ENCODE measurements around the gene FAAH. TPM values are rescaled to one million over a fixed set of nuclear protein-coding genes. Genes with fewer than 3 reads are reported as not detected.

The FAAH gene
- total and polyA plus RNA-seq, 2 of the 13 experiments (the other 11 are each of a cell fraction or from before 2014, with no cell fraction given), result 5.4 to 11.0 TPM

- Histone ChIP-seq H2AFZ (ENCODE audit: low read length) (no peak overlapping the region), H3K36me3 (replicated peaks in 1 of 2; ENCODE audit: control insufficient read depth in 1 of 2, insufficient read depth in 2 of 2, low read length in 2 of 2) (no peaks in the 10 kb centered on the region), H3K9ac (ENCODE audit: insufficient read depth, low read depth, low read length) (no peak overlapping the region), H3K4me3 (replicated peaks in 1 of 3; ENCODE audit: insufficient read depth in 1 of 3, low read depth in 2 of 3, low read length in 3 of 3) (no peak overlapping the region; a peak in 1 of 6 replicates), H3K79me2 (ENCODE audit: insufficient read depth, low read length) (no peaks in the 10 kb centered on the region), H3K4me2 (ENCODE audit: low read depth, low read length) (peak overlapping the region; percentile 37), H3K27me3 (ENCODE audit: control insufficient read depth in 1 of 2, insufficient read depth in 2 of 2, low read length in 2 of 2) (peaks cover 7 to 27% of the 10 kb centered on the region in 2 experiments), H3K4me1 (ENCODE audit: insufficient read depth, low read length) (peaks cover 9% of the 10 kb centered on the region; the same call in 1 of the 2 replicates), H3K9me3 (ENCODE audit: low read length) (no peaks in the 10 kb centered on the region), H3K27ac (ENCODE audit: extremely low read length, insufficient read depth, low read length) (no peak overlapping the region), H4K20me1 (ENCODE audit: insufficient read depth, low read length) (0 out of 2 replicates have a peak, but pooled peaks cover 2% of the 10 kb centered on the region)
- peak; percentile 71 for DNase-seq (ENCODE audit: low spot score)
- POLR2A ChIA-PET, result no interaction called here
- 7% methylated on average over 18 of the region's 25 CpGs for WGBS (ENCODE audit: low lambda C conversion rate)
- CTCF ChIA-PET (ENCODE audit: low intra/inter-chr PET ratio, low total read pairs), result interaction anchor here (0.6 to 2.2 kb wide), 3 partner anchors 86 to 93 kb away, joined by 3 to 10 read pairs (median 3); a partner anchor contains a TSS
- FAIRE-seq, result peak; percentile 61
- peak; percentile 84 for ATAC-seq
- in situ Hi-C loops (cut with HindIII; ENCODE audit: extremely low pct_ligation_motif_present, low pct_unique_long_range_greater_than_20kb) (no loop called here), intact Hi-C loops (cut with micrococcal nuclease; ENCODE audit: unreplicated experiment) (no loop called here)
- BruUV-seq (replicated peaks), result no TSS peak
- no peak for TF ChIP-seq ZNF496 (CRISPR knock-in tag; IDR thresholded peaks at IDR 0.05; ENCODE audit: insufficient replicate concordance)
- no peak for TF ChIP-seq SOX6 (IDR thresholded peaks at IDR 0.05)
- TF ChIP-seq SOX6 (CRISPR knock-in tag; IDR thresholded peaks at IDR 0.05), result no peak; the same call in 1 of the 2 replicates
- no peak for TF ChIP-seq ZNF264 (CRISPR knock-in tag; IDR thresholded peaks at IDR 0.05)
- peak; percentile 53 to 63; a peak in 2 of 4 replicates for TF ChIP-seq HMGXB4 (CRISPR knock-in tag; IDR thresholded peaks at IDR 0.05; ENCODE audit: borderline replicate concordance in 1 of 2, low read depth in 1 of 2)
- TF ChIP-seq ZMAT5 (CRISPR knock-in tag; IDR thresholded peaks at IDR 0.05; ENCODE audit: borderline replicate concordance, low read depth), result no peak
- no peak for TF ChIP-seq ELF1 (CRISPR knock-in tag; IDR thresholded peaks at IDR 0.05)
- TF ChIP-seq REPIN1 (CRISPR knock-in tag; IDR thresholded peaks at IDR 0.05; ENCODE audit: borderline replicate concordance, low read depth), result no peak
- TF ChIP-seq ZNF800 (CRISPR knock-in tag; IDR thresholded peaks at IDR 0.05), result no peak
- 0 out of 2 replicates have a peak, but pooled peaks have one; percentile 20 for TF ChIP-seq ELF3 (CRISPR knock-in tag; IDR thresholded peaks at IDR 0.05)
- no peak for TF ChIP-seq PHF5A (CRISPR knock-in tag; IDR thresholded peaks at IDR 0.05; ENCODE audit: low read depth, unreplicated experiment)
- no peak for TF ChIP-seq ZNF256 (CRISPR knock-in tag; conservative IDR thresholded peaks at IDR 0.05)
- TF ChIP-seq ZNF121 (CRISPR knock-in tag; IDR thresholded peaks at IDR 0.05), result no peak
- no peak for TF ChIP-seq ZNF275 (CRISPR knock-in tag; IDR thresholded peaks at IDR 0.05; ENCODE audit: borderline replicate concordance)
- no peak for TF ChIP-seq IKZF1 (IDR thresholded peaks at IDR 0.05)
- TF ChIP-seq SCMH1 (CRISPR knock-in tag; IDR thresholded peaks at IDR 0.05; ENCODE audit: borderline replicate concordance), result no peak
- TF ChIP-seq ZNF33B (CRISPR knock-in tag; IDR thresholded peaks at IDR 0.05), result no peak
- TF ChIP-seq ARHGAP35 (CRISPR knock-in tag; IDR thresholded peaks at IDR 0.05; ENCODE audit: borderline replicate concordance), result no peak
- no peak for TF ChIP-seq RFXAP (CRISPR knock-in tag; IDR thresholded peaks at IDR 0.05; ENCODE audit: borderline replicate concordance)
Observed at GRCh38 chr1:46442317-46443161, 48.4 kb downstream of the FAAH start.
